Measurements from ENCODE around the gene PRDX5. TPM values are rescaled to one million over a fixed set of nuclear protein-coding genes. Genes with fewer than 3 reads are reported as not detected.
A peak's percentile ranks its signal among the peaks of the same experiment; 100 is the strongest.
"Not testable (repeated sequence)": the region's sequence is repeated elsewhere in the genome, so short reads cannot be mapped to it uniquely, and the experiment has no call there.

The PRDX5 gene
- total and polyA plus RNA-seq, 7 experiments from 2014 or later: 41.4 to 195 (median 59.6) TPM

GRCh38 chr11:64315667-64316526 lies 2.0 kb upstream of the PRDX5 start:
- not testable (repeated sequence) for H3K9me3 ChIP-seq (ENCODE audit: control insufficient read depth in 2 of 3, low read length in 3 of 3); H3K27me3 Mint-ChIP-seq; DNase-seq; ATAC-seq; H3K9me3 Mint-ChIP-seq; H3K4me3 ChIP-seq (ENCODE audit: low read length); H3K4me1 ChIP-seq (ENCODE audit: control insufficient read depth in 2 of 2, insufficient read depth in 2 of 2, low read length in 2 of 2); H3K27me3 ChIP-seq (ENCODE audit: control insufficient read depth in 2 of 2, insufficient read depth in 2 of 2, low read length in 2 of 2)
- H3K27ac Mint-ChIP-seq: peak overlapping the region; percentile 62 to 100 (median 100)
- peaks cover 30 to 45% (median 33%) of the 10 kb centered on the region in 7 donors for H3K4me1 Mint-ChIP-seq
- intact Hi-C loops (cut with micrococcal nuclease): loop anchor here (2.0 to 5.0 kb wide), 5 partner anchors 329 to 1541 kb away; partner anchors contain the start of genes CFL1 (in 1 of the 2), MARK2 (in 1 of the 2), OTUB1 (in 1 of the 2) and PCNX3 (in 1 of the 2)
- H3K36me3 Mint-ChIP-seq: peaks cover 0 to 20% (median 2%) of the 10 kb centered on the region in 5 donors
- Histone ChIP-seq H3K27ac (ENCODE audit: low read depth, low read length) (peak overlapping the region; percentile 92), H3K36me3 (ENCODE audit: control insufficient read depth in 2 of 3, insufficient read depth in 3 of 3, low read length in 3 of 3) (peaks cover 0 to 34% (median 0%) of the 10 kb centered on the region in 3 experiments)
- ChIA-PET CTCF (interaction anchor here (1.7 to 2.5 kb wide), 3 partner anchors 15 to 47 kb away, joined by 6 to 18 read pairs (median 13); partner anchors contain the start of gene CATSPERZ), POLR2A (interaction anchor here (0.6 to 4.2 kb wide), 10 partner anchors 9 to 1678 kb away, joined by 3 to 45 read pairs (median 13); partner anchors contain the start of genes CATSPERZ, ESRRA, FERMT3 and NUDT22)
- peak overlapping the region; percentile 85 to 99 (median 96) for H3K4me3 Mint-ChIP-seq

- intact Hi-C loops (cut with micrococcal nuclease): loop anchor here (1.0 to 5.0 kb wide), 14 partner anchors 11 to 1541 kb away; partner anchors contain the start of genes ESRRA (in 2 of the 2), CCDC88B (in 1 of the 2), CFL1 (in 1 of the 2) and FKBP2 (in 1 of the 2)
- ChIA-PET CTCF (interaction anchor here (0.6 to 2.5 kb wide), 20 partner anchors 10 to 427 kb away, joined by 3 to 18 read pairs (median 4); partner anchors contain the start of genes CATSPERZ, CCDC88B, ESRRA and FERMT3), POLR2A (interaction anchor here (0.6 to 4.2 kb wide), 25 partner anchors 10 to 1679 kb away, joined by 3 to 45 read pairs (median 10); partner anchors contain the start of genes BAD, C11orf98, CATSPERZ and CCDC88B)
- H3K27ac ChIP-seq (ENCODE audit: low read depth, low read length): peak overlapping the region; percentile 92
- Mint-ChIP-seq H3K27ac (peak overlapping the region; percentile 97 to 100 (median 100)), H3K4me3 (peak overlapping the region; percentile 85 to 99 (median 96)), H3K4me1 (peaks cover 27 to 48% (median 35%) of the 10 kb centered on the region in 7 donors), H3K27me3 (no peaks in the 10 kb centered on the region), H3K36me3 (peaks cover 0 to 24% (median 6%) of the 10 kb centered on the region in 5 donors), H3K9me3 (no peaks in the 10 kb centered on the region)
- H3K27me3 ChIP-seq (ENCODE audit: control insufficient read depth in 2 of 2, insufficient read depth in 2 of 2, low read length in 2 of 2): no peaks in the 10 kb centered on the region
- peaks cover 0 to 42% (median 0%) of the 10 kb centered on the region in 3 experiments for H3K36me3 ChIP-seq (ENCODE audit: control insufficient read depth in 2 of 3, insufficient read depth in 3 of 3, low read length in 3 of 3)
- H3K9me3 ChIP-seq (ENCODE audit: control insufficient read depth in 2 of 3, low read length in 3 of 3): no peaks in the 10 kb centered on the region
- DNase-seq: peak in 3 of 9 donors; percentile 43 to 55 (median 52)
- H3K4me1 ChIP-seq (ENCODE audit: control insufficient read depth in 2 of 2, insufficient read depth in 2 of 2, low read length in 2 of 2): peaks cover 7 to 10% of the 10 kb centered on the region in 2 donors
- H3K4me3 ChIP-seq (ENCODE audit: low read length): peak overlapping the region; percentile 60
- no peak for ATAC-seq
Measured at GRCh38 chr11:64316672-64317324, 1.1 kb upstream of the PRDX5 start.

- no peaks in the 10 kb centered on the region for H3K27me3 ChIP-seq (ENCODE audit: control insufficient read depth in 2 of 2, insufficient read depth in 2 of 2, low read length in 2 of 2)
- H3K27ac ChIP-seq (ENCODE audit: low read depth, low read length): peak within 1 kb of the TSS; percentile 92
- H3K4me3 Mint-ChIP-seq: peak within 1 kb of the TSS; percentile 85 to 99 (median 96)
- peaks cover 0 to 24% (median 6%) of the 10 kb centered on the region in 5 donors for H3K36me3 Mint-ChIP-seq
- ChIA-PET POLR2A (interaction anchor here (0.5 to 4.2 kb wide), 36 partner anchors 9 to 1652 kb away, joined by 3 to 45 read pairs (median 5); partner anchors contain the start of genes BAD, C11orf98, CATSPERZ and CCDC88B), CTCF (interaction anchor here (0.6 to 2.5 kb wide), 26 partner anchors 11 to 1192 kb away, joined by 3 to 18 read pairs (median 4); partner anchors contain the start of genes BAD, CATSPERZ, CCDC88B and ESRRA)
- no peaks in the 10 kb centered on the region for H3K27me3 Mint-ChIP-seq
- H3K4me1 Mint-ChIP-seq: peaks cover 27 to 47% (median 35%) of the 10 kb centered on the region in 7 donors
- ATAC-seq: peak; percentile 85
- H3K36me3 ChIP-seq (ENCODE audit: control insufficient read depth in 2 of 3, insufficient read depth in 3 of 3, low read length in 3 of 3): peaks cover 0 to 48% (median 0%) of the 10 kb centered on the region in 3 experiments
- peaks cover 7 to 10% of the 10 kb centered on the region in 2 donors for H3K4me1 ChIP-seq (ENCODE audit: control insufficient read depth in 2 of 2, insufficient read depth in 2 of 2, low read length in 2 of 2)
- H3K9me3 Mint-ChIP-seq: no peaks in the 10 kb centered on the region
- intact Hi-C loops (cut with micrococcal nuclease): loop anchor here (1.0 to 5.0 kb wide), 14 partner anchors 12 to 1540 kb away; partner anchors contain the start of genes ESRRA (in 2 of the 2), CCDC88B (in 1 of the 2), CFL1 (in 1 of the 2) and FKBP2 (in 1 of the 2)
- no peaks in the 10 kb centered on the region for H3K9me3 ChIP-seq (ENCODE audit: control insufficient read depth in 2 of 3, low read length in 3 of 3)
- peak within 1 kb of the TSS; percentile 60 for H3K4me3 ChIP-seq (ENCODE audit: low read length)
- H3K27ac Mint-ChIP-seq: peak within 1 kb of the TSS; percentile 97 to 100 (median 100)
- peak; percentile 73 to 100 (median 98) for DNase-seq
Measured at GRCh38 chr11:64317325-64317960, 478 bp upstream of the PRDX5 start, which contains the start of gene TRMT112. TRMT112 (minus strand) TSS chr11:64317559; CDS start chr11:64317526, 33 bp downstream.

GRCh38 chr11:64318766-64319761 lies 1.1 kb downstream of the PRDX5 start:
- Mint-ChIP-seq H3K27me3 (no peaks in the 10 kb centered on the region), H3K4me3 (peak overlapping the region; percentile 85 to 99 (median 96)), H3K27ac (peak overlapping the region; percentile 93 to 100 (median 100)), H3K4me1 (peaks cover 17 to 38% (median 26%) of the 10 kb centered on the region in 7 donors), H3K9me3 (no peaks in the 10 kb centered on the region), H3K36me3 (peaks cover 0 to 22% (median 6%) of the 10 kb centered on the region in 5 donors)
- Histone ChIP-seq H3K36me3 (ENCODE audit: control insufficient read depth in 2 of 3, insufficient read depth in 3 of 3, low read length in 3 of 3) (peaks cover 0 to 52% (median 0%) of the 10 kb centered on the region in 3 experiments), H3K27me3 (ENCODE audit: control insufficient read depth in 2 of 2, insufficient read depth in 2 of 2, low read length in 2 of 2) (no peaks in the 10 kb centered on the region), H3K4me3 (ENCODE audit: low read length) (peak overlapping the region; percentile 60), H3K9me3 (ENCODE audit: control insufficient read depth in 2 of 3, low read length in 3 of 3) (no peaks in the 10 kb centered on the region), H3K4me1 (ENCODE audit: control insufficient read depth in 2 of 2, insufficient read depth in 2 of 2, low read length in 2 of 2) (peaks cover 7 to 10% of the 10 kb centered on the region in 2 donors), H3K27ac (ENCODE audit: low read depth, low read length) (peak overlapping the region; percentile 92)
- ChIA-PET POLR2A (interaction anchor here (1.5 to 4.2 kb wide), 8 partner anchors 15 to 457 kb away, joined by 4 to 45 read pairs (median 24); partner anchors contain the start of genes BAD, CCDC88B, ESRRA and FKBP2), CTCF (interaction anchor here (1.3 to 2.4 kb wide), 4 partner anchors 11 to 114 kb away, joined by 4 to 16 read pairs (median 8); partner anchors contain the start of gene FERMT3)
- DNase-seq: no peak
- ATAC-seq: no peak
- intact Hi-C loops (cut with micrococcal nuclease): loop anchor here (1.0 to 5.0 kb wide), 9 partner anchors 12 to 1538 kb away; partner anchors contain the start of genes CCDC88B (in 1 of the 2), CFL1 (in 1 of the 2), FKBP2 (in 1 of the 2) and GPR137 (in 1 of the 2)

- intact Hi-C loops (cut with micrococcal nuclease): no loop called here
- POLR2A ChIA-PET: interaction anchor here (1.0 to 1.1 kb wide), 2 partner anchors 19 to 458 kb away, joined by 3 read pairs; partner anchors contain the start of genes CCDC88B and SF1
- CTCF ChIA-PET: no interaction called here
Measured at GRCh38 chr11:64320556-64320955, 2.6 kb downstream of the PRDX5 start.

More at GRCh38 chr11:64320556-64320955, 2.6 kb downstream of the PRDX5 start:
- no peaks in the 10 kb centered on the region for H3K9me3 Mint-ChIP-seq
- H3K4me1 Mint-ChIP-seq: peaks cover 17 to 35% (median 26%) of the 10 kb centered on the region in 7 donors
- H3K27ac Mint-ChIP-seq: peak overlapping the region in 4 of 9 donors; percentile 16 to 99 (median 66)
- H3K27me3 Mint-ChIP-seq: no peaks in the 10 kb centered on the region
- H3K27ac ChIP-seq (ENCODE audit: low read depth, low read length): no peak overlapping the region
- H3K4me1 ChIP-seq (ENCODE audit: control insufficient read depth in 2 of 2, insufficient read depth in 2 of 2, low read length in 2 of 2): peaks cover 7 to 10% of the 10 kb centered on the region in 2 donors
- no peaks in the 10 kb centered on the region for H3K27me3 ChIP-seq (ENCODE audit: control insufficient read depth in 2 of 2, insufficient read depth in 2 of 2, low read length in 2 of 2)
- ATAC-seq: no peak
- no peak for DNase-seq
- H3K36me3 Mint-ChIP-seq: peaks cover 0 to 18% (median 6%) of the 10 kb centered on the region in 5 donors
- no peak overlapping the region for H3K4me3 ChIP-seq (ENCODE audit: low read length)
- H3K4me3 Mint-ChIP-seq: peak overlapping the region in 5 of 10 donors; percentile 17 to 68 (median 33)
- H3K36me3 ChIP-seq (ENCODE audit: control insufficient read depth in 2 of 3, insufficient read depth in 3 of 3, low read length in 3 of 3): peaks cover 0 to 37% (median 0%) of the 10 kb centered on the region in 3 experiments
- H3K9me3 ChIP-seq (ENCODE audit: control insufficient read depth in 2 of 3, low read length in 3 of 3): no peaks in the 10 kb centered on the region

Measured in naive thymus-derived CD4-positive, alpha-beta T cell (primary cell).